Measurements from ENCODE around the gene DNAAF2.

DNAAF2 gene

DNA sequence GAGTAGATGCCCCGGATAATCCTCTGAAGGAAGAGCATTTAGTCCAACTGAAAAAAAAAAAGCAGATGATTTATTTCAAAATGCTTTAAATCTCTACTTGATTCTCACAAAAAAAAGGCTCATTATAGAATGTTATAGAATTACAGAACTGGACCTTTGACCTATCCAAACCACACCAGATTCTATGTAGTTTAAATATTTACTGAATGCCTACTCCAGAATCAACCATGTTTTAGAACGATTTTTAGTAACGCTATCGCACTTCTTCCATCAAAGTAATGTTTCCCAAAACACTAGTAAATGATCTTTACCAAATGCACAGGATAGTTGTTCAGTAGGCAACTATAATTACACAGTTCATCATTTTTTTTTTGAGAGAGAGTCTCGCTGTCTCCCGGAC, 51.4 kb downstream of the DNAAF2 start:
- no peak for DNase-seq

DNA sequence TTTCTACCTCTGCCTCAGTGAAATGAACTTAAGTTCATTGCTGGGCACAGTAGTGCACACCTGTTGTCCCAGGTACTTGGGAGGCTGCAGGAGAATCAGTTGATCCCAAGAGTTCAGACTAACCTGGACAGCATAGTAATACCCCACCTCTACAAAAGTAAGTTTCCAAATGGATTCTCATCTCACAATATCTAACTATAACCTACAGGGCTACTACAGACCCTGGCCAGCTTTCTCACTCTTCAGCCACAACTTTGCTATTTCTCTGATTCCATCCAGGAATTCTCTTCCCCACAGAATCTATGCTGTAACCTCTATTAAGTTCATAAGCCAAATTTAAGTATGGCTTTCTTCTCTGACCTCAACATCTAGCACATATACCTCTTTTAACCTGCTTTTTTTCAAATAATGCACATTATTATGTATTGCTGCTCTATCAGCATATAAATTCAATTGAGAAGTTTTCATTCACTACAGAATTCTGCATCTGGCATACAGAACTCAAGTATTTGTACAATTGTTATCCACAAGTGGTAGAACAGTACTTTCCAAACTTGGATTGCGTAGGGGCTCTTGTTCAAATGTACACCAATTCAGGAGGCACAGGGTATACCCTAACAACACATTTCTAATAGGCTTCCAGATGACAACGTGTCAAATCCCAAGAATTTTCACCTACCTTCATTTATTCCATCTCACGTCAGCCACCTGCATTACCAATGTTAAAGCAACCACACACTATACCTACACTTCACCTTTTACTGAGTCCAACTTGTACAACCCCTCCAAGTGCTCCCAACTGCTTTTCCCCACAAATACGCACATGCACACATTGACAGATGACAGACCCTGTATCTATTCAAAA, 52.7 kb downstream of the DNAAF2 start:
- DNase-seq, result no peak

DNA sequence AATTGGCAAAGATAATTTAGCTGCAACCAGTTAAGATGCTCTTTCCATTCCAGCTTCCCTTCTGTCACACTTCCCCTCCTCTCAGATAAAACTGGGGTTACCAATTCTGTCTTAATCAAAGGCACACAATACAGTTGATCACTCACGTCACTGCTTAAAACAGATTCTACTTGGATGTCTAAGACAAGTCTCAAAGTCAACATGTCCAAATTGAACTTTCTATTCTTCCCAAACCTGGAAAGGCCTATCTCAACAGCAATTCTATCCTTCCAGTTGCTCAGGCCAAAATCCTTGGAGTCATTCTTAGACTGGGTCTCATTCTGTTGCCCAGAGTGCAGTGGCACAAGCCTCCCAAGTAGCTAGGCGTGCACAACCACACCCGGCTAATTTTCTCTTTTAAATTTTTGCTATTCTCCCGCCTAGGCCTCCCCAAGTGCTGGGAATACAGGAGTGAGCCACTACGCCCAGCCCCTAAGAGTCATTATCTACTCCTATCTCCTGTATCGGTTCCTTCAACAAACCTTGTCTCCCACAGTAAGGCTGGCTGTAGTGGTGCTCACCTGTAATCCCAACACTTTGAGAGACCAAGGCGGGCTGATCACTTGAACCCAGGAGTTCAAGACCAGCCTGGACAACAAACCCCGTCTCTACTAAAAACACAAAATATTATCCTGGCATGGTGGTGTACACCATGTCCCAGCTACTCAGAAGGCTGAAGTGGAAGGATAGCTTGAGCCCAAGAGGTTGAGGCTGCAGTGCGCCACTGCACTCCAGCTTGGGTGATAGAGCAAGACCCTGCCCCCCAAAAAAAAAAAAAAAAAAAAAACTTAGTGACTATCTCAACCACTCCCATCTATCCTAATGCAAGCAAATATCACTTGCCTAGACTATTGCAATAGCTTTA, 53.6 kb downstream of the DNAAF2 start:
- no peak for DNase-seq

DNA sequence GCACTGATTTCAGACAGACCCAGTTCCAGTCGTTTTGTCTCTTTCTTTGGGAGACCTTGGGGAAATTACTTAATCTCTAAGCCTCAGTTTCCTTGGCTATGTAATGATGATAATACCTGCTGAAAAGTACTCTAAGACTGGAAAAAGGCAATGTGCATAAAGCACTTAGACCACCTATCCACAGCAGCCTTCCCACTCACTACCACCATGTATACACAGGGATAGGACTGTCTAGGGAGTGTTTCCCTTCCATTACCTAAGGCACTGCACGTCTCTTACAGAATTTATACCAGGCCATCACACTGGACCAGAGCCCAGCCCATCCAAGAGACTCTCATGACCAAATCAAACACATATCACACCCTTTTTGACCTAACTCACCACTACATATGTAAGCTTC, 55.2 kb downstream of the DNAAF2 start:
- DNase-seq, result no peak

DNA sequence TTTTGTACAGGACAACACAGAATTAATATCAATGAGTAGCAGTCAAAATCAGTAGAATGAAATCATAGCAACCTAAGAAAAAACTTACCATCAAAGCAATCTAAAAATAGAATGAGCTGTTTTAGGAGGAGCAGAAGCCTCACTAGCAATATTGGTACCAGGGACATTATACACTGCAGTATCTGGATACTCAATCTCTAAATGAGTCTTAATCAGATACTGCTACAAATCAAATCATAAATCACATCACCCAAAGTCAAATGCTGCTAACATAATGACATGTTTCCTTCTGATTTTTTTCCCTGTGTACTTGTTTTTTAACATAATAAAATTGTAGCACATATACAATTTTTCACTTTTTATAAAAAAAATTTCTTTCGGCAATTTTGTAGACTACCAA, 56.9 kb downstream of the DNAAF2 start:
- DNase-seq, result no peak

All from CD4-positive, alpha-beta T cell treated with Interleukin-15 for 1 hour (primary cell).